GM18519 (cell line): ENCODE results near the gene C1QTNF8.

Experiments used
- ATAC-seq: cut with Tn5 transposase; IDR thresholded peaks from one replicate; pipeline ENCODE4 v1.9.1; 2021; ENCODE audit warnings: mild to moderate bottlenecking, moderate library complexity; ENCODE audit not compliant: unreplicated experiment, low FRiP score

Gene C1QTNF8

GRCh38 chr16:1049113-1049975, 46.7 kb downstream of the C1QTNF8 start:
- ATAC-seq: no peak

GRCh38 chr16:1048442-1049112, 47.5 kb downstream of the C1QTNF8 start:
- ATAC-seq: no peak

GRCh38 chr16:1047801-1048200, 48.2 kb downstream of the C1QTNF8 start:
- no peak for ATAC-seq

GRCh38 chr16:1047123-1047522, 48.9 kb downstream of the C1QTNF8 start:
- ATAC-seq: no peak

- no peak for ATAC-seq
Measured at GRCh38 chr16:1045993-1046911, 49.8 kb downstream of the C1QTNF8 start.

- no peak for ATAC-seq
Measured at GRCh38 chr16:1045310-1045992, 50.6 kb downstream of the C1QTNF8 start.

GRCh38 chr16:1044460-1045309, 51.4 kb downstream of the C1QTNF8 start:
- no peak for ATAC-seq

- no peak for ATAC-seq
Measured at GRCh38 chr16:1043881-1044451, 52.1 kb downstream of the C1QTNF8 start.

- ATAC-seq: no peak
Measured at GRCh38 chr16:1042866-1043265, 53.2 kb downstream of the C1QTNF8 start.

GRCh38 chr16:1042049-1042744, 53.8 kb downstream of the C1QTNF8 start:
- no peak for ATAC-seq

GRCh38 chr16:1040346-1040745, 55.7 kb downstream of the C1QTNF8 start:
- ATAC-seq: no peak

- no peak for ATAC-seq
Measured at GRCh38 chr16:1039762-1040161, 56.3 kb downstream of the C1QTNF8 start.

- ATAC-seq: no peak
Measured at GRCh38 chr16:1038932-1039331, 57.1 kb downstream of the C1QTNF8 start.
